HG03097 (cell line): Measurements from ENCODE around the gene LARP6.
"Not testable (repeated sequence)": the region's sequence is repeated elsewhere in the genome, so short reads cannot be mapped to it uniquely, and the experiment has no call there.

Experiments
- ATAC-seq: cut with Tn5 transposase; IDR thresholded peaks from one replicate; pipeline ENCODE4 v1.9.1; 2021; ENCODE audit not compliant: unreplicated experiment, low FRiP score

Gene LARP6

GRCh38 chr15:70831094-70831911, 22.7 kb downstream of the LARP6 start:
- ATAC-seq: no peak

DNA sequence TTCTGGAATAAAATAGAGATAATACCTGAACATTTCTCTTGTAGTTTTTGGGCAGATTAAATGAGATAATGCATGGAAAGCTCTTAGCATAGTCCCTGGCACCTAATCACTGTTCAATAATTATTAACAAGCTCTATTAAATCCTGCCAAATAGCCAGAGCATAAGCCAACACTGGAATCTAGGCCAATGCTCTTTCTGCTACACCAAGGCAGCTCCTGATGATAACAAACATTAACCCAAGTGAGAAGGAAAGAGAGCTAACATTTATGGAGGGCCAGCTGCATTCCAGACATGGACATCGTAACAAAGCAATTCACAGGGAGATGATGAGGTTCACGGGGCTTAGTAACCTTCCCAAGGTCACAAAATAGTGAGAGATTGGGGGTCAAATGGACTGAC, 23.3 kb downstream of the LARP6 start:
- ATAC-seq: no peak

DNA sequence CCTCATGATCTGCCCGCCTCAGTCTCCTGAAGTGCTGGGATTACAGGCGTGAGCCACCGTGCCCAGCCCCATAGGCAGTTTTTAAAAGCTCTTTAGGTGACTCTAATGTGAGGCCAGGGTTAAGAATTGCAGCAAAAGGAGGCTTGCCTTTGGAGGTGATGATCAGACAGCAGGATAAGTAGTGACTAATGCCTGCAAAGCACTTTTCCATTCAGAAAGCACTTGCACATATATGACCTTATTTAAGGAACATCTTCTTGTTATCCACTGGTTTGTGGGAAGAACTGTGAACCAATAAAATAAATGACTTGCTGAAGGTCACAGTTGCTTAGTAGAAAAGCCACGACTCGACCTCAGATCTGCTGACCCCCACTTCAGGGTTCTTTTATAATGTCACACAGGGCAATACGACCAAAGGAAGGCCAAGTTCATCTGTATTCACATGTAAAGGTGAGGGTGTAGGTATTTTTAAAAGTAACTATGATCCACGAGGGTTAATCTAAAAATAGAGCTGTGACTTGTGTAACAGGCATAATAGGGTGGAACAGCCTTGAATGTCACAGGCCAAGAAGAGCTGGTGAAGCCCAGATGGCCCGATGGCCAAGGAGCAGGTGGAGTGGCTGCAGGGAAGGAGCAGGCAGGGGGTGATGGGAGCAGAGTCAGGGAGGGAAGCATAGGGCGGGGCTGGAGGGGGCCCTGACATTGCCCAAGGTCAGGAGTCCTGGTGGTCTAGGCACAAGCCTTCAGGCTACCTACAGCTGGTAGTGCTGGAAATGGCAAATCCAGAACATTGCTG, 24.4 kb downstream of the LARP6 start:
- no peak for ATAC-seq

DNA sequence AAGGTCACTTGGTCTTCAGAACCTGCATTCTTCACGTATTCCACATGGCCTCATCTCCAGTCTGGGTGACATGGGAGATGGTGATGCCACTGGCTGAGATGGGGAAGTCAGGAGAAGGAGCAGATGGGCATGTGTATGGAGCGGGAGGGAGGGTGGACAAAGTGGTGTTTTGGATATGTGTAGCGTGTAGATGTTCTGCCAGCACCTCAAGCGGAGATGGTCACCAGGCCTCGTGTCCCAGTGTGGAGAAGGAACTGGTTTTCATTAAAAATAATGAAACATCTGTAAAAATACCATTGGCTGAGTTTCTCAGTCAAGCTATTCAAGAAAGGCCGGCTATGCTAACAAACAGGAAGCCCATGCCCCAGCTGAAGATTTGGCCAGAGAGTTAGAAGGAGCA, 26.2 kb downstream of the LARP6 start:
- no peak for ATAC-seq

DNA sequence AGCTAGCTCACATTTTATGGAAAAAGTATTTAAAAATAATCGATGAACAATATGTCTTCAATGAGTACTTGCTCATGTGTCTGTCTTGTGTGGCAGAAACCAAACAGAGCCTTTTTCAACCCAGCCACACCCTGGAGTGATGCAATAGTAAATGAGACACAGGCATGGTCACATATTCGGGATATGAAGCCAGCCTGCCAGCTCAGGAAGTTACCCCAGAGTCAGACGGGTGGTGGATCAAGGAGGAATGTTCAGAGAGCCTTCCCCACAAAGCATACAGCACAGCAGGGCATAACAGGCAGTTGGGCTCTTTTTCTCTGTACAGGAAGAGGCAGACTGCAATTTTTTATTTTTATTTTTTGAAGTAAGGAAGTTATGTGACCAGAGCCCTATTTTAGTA, 27.3 kb downstream of the LARP6 start:
- ATAC-seq: no peak

GRCh38 chr15:70825841-70826240, 28.1 kb downstream of the LARP6 start:
- no peak for ATAC-seq

- ATAC-seq: no peak
These were observed 30.8 kb downstream of the LARP6 start for GRCh38 chr15:70823196-70823595.

DNA sequence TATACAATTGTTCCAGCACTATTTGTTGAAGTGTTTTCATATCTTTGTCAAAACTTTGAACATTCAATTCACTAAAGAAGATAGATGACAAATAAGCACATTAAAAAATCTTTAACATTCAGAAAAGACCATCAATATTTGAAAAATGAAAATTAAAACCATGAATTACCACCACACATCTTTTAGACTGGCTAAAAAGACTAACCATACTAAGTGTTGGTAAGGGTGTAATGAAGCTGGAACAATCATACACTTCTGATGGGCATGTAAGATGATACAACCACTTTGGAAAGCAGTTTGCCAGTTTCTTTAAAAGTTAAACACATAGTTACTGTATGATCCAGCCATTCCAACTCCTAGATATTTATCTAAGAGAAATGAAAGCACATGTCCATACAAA, 33.7 kb downstream of the LARP6 start:
- no peak for ATAC-seq

GRCh38 chr15:70818580-70818979, 35.4 kb downstream of the LARP6 start:
- ATAC-seq: no peak

GRCh38 chr15:70817266-70817665, 36.7 kb downstream of the LARP6 start:
- ATAC-seq: no peak

DNA sequence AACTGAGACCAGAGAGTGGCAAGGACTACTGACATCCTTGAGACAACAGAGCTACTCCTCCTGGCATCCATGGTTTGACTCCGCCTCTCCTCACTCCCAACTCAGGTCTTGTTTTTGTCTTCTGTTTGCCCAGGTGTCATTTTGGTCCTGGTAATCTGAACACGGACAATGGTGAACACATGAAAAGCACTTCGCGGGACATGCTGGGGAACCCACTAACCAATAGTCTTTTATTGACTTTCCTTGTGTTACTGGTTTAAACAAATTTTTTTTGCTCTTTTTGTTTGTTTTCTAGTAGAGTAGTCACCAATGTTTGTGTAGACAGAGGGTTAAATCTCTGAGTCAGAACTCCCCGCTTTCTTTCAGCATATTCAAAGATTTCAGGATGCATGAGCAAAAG, 38.4 kb downstream of the LARP6 start:
- ATAC-seq: no peak

GRCh38 chr15:70815011-70815410, 38.9 kb downstream of the LARP6 start:
- not testable (repeated sequence) for ATAC-seq

- no peak for ATAC-seq
These were observed 41.1 kb downstream of the LARP6 start for GRCh38 chr15:70812827-70813364.

GRCh38 chr15:70810916-70811578, 42.9 kb downstream of the LARP6 start:
- no peak for ATAC-seq

DNA sequence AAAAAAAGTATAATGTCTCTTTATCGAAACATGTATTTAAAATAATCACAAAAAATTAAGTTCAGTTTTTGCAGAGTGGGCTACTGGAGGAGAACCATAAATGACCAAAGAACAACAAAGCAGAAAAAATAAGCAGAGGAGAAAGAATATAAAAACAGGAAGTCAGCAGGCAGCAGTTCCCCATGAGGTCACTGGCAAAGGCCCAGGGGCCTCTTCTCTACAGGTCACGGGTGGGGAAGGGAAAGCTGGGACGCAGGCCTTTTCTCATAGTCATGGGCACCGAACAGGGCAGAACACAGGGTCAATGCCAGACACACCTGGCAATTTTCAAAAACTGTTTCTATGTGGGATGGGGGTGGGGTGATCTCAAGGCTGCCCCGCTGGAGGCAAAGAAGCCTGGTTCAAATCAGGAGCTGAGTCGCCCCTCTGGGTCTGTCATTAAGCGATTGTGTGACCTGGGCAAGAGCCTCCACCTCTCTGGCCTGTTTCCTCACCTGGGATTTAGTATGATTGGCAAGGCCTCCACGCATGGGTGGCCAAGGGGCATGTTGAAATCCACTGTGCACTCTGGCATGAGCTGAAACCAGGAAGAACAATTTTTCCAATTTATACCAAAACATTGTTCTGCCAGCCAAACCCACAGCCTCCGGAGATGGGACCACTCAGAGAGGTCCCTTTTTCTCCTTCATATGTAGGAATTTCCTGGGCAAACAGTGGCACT, 46.8 kb downstream of the LARP6 start:
- ATAC-seq: no peak

GRCh38 chr15:70804388-70804787, 49.6 kb downstream of the LARP6 start:
- not testable (repeated sequence) for ATAC-seq

- no peak for ATAC-seq
These were observed 51.3 kb downstream of the LARP6 start for GRCh38 chr15:70802629-70803028.

GRCh38 chr15:70801109-70801508, 52.8 kb downstream of the LARP6 start:
- no peak for ATAC-seq

DNA sequence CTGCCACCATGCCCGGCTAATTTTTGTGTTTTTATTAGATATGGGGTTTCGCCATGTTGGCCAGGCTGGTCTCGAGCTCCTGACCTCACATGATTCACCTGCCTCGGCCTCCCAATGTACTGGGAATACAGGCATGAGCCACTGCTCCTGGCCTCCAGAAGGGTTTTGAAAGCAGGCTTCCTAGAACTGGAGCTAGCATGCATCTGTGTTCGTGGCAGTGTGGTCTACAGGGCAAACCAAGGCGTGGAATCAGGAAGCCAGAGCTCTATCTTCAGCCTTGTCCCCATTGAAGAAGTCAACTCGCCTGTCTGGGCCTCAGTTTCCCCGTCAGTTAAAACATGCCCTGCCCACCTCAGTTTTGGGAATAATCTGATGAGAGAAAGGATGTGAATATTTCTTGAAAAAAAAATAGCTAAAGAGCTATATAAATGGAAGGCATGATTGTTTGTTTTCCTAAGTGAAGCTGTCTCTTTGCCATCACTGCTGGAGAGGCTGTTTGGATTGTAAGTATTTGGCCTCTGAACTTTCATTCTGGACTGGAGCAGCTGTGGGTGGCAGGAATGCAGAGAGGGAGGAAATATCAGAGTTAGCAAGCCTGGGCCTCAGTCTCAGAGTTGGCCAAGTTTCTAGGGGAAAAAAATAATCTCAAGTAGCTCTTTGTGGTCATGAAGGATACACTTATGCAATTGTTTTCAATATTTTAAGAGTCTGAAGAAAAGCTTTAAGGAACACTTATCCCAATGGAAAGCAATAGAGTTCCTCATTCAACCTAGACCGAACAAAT, 54.1 kb downstream of the LARP6 start:
- no peak for ATAC-seq

GRCh38 chr15:70797464-70797863, 56.5 kb downstream of the LARP6 start:
- ATAC-seq: no peak
